DND-41 (cell line): ENCODE results near the gene IVNS1ABP.

Source experiments
- EZH2 ChIP-seq: IDR thresholded peaks from 3 replicates; pipeline ENCODE4 v1.6.1; 2012; ENCODE audit warnings: borderline replicate concordance, low read depth, mild to moderate bottlenecking, moderate library complexity, low read length, inconsistent platforms; ENCODE audit not compliant: severe bottlenecking
- TF ChIP-seq, protein P1 (sequence below): IDR thresholded peaks from 2 replicates; pipeline ENCODE4 v1.5.1; 2012; ENCODE audit warnings: borderline replicate concordance, low read length, moderate library complexity, mild to moderate bottlenecking; ENCODE audit not compliant: poor library complexity, severe bottlenecking; ENCODE audit errors: extremely low read depth

- TF ChIP-seq, protein P1, sequence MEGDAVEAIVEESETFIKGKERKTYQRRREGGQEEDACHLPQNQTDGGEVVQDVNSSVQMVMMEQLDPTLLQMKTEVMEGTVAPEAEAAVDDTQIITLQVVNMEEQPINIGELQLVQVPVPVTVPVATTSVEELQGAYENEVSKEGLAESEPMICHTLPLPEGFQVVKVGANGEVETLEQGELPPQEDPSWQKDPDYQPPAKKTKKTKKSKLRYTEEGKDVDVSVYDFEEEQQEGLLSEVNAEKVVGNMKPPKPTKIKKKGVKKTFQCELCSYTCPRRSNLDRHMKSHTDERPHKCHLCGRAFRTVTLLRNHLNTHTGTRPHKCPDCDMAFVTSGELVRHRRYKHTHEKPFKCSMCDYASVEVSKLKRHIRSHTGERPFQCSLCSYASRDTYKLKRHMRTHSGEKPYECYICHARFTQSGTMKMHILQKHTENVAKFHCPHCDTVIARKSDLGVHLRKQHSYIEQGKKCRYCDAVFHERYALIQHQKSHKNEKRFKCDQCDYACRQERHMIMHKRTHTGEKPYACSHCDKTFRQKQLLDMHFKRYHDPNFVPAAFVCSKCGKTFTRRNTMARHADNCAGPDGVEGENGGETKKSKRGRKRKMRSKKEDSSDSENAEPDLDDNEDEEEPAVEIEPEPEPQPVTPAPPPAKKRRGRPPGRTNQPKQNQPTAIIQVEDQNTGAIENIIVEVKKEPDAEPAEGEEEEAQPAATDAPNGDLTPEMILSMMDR = no peak
- TF ChIP-seq EZH2 = no peak
Observed at GRCh38 chr1:185308126-185308525, 8.9 kb downstream of the IVNS1ABP start.
